NCI-H510A treated with DMSO at 0.1 percent for 48 hours (cell line): ENCODE results near the gene STAMBP.
A peak's percentile ranks its signal among the peaks of the same experiment; 100 is the strongest.
"Not testable (repeated sequence)": the region's sequence is repeated elsewhere in the genome, so short reads cannot be mapped to it uniquely, and the experiment has no call there.

Experiments used
- DNase-seq: peaks from one replicate; lab custom pipeline; 2025; lab: John Stamatoyannopoulos, UW

STAMBP gene

GRCh38 chr2:73828818-73829570 is at the start of gene STAMBP:
STAMBP (plus strand) TSS chr2:73828961; CDS start chr2:73830857, 1,896 bp downstream.
- DNase-seq: peak; percentile 96

GRCh38 chr2:73779467-73780236 is 49.1 kb upstream of the STAMBP start, which contains the start of gene DUSP11:
DUSP11 (minus strand) TSS chr2:73780103; CDS start chr2:73779974, 129 bp downstream.
- peak; percentile 93 for DNase-seq

- no peak for DNase-seq
Measured at GRCh38 chr2:73780237-73780582, 48.6 kb upstream of the STAMBP start.

GRCh38 chr2:73783402-73783801 is 45.4 kb upstream of the STAMBP start:
- not testable (repeated sequence) for DNase-seq

- not testable (repeated sequence) for DNase-seq
Measured at GRCh38 chr2:73783883-73784282, 44.9 kb upstream of the STAMBP start, which contains the start of gene C2orf78. C2orf78 (plus strand) TSS chr2:73784183; CDS start chr2:73784310, 127 bp downstream.

GRCh38 chr2:73811878-73812277 is 16.9 kb upstream of the STAMBP start:
- DNase-seq: no peak

- DNase-seq: no peak
Measured at GRCh38 chr2:73812635-73813034, 16.1 kb upstream of the STAMBP start.

GRCh38 chr2:73818296-73818695 is 10.5 kb upstream of the STAMBP start:
- no peak for DNase-seq

GRCh38 chr2:73821227-73821626 is 7.5 kb upstream of the STAMBP start:
- DNase-seq: no peak

GRCh38 chr2:73821669-73822068 is 7.1 kb upstream of the STAMBP start:
- no peak for DNase-seq

GRCh38 chr2:73822276-73822675 is 6.5 kb upstream of the STAMBP start:
- DNase-seq: no peak

GRCh38 chr2:73822991-73823390 is 5.8 kb upstream of the STAMBP start:
- no peak for DNase-seq

GRCh38 chr2:73823416-73823815 is 5.3 kb upstream of the STAMBP start:
- DNase-seq: no peak

GRCh38 chr2:73823916-73824523 is 4.7 kb upstream of the STAMBP start:
- DNase-seq: peak; percentile 82

GRCh38 chr2:73825408-73825807 is 3.4 kb upstream of the STAMBP start:
- no peak for DNase-seq

- peak; percentile 15 for DNase-seq
Measured at GRCh38 chr2:73827018-73827417, 1.7 kb upstream of the STAMBP start.

GRCh38 chr2:73827660-73828388 is 937 bp upstream of the STAMBP start:
- no peak for DNase-seq

- DNase-seq: no peak
Measured at GRCh38 chr2:73828389-73828817, 358 bp upstream of the STAMBP start.

- DNase-seq: no peak
Measured at GRCh38 chr2:73830871-73831401, 2.2 kb downstream of the STAMBP start.

GRCh38 chr2:73832930-73833329 is 4.2 kb downstream of the STAMBP start:
- DNase-seq: no peak

- no peak for DNase-seq
Measured at GRCh38 chr2:73836141-73836943, 7.6 kb downstream of the STAMBP start.
